ENCODE results near the gene SKA2. TPM values are rescaled to one million over a fixed set of nuclear protein-coding genes. Genes with fewer than 3 reads are reported as not detected.
A peak's percentile ranks its signal among the peaks of the same experiment; 100 is the strongest.
"Not testable (repeated sequence)": the region's sequence is repeated elsewhere in the genome, so short reads cannot be mapped to it uniquely, and the experiment has no call there.

The SKA2 gene
- polyA plus RNA-seq, 6 donors from 2014 or later, result 25.1 to 33.1 (median 29.4) TPM

GRCh38 chr17:59106463-59107305 lies 48.3 kb downstream of the SKA2 start, which contains the start of gene TRIM37:
Gene TRIM37 (minus strand): TSS chr17:59106880. CDS start chr17:59106461, 419 bp downstream.
- peak; percentile 93 to 94 for ATAC-seq (ENCODE audit: low read depth in 2 of 2)
- H3K4me1 Mint-ChIP-seq, result peaks cover 16 to 26% (median 19%) of the 10 kb centered on the region in 3 donors

GRCh38 chr17:59105852-59106462 lies 49.0 kb downstream of the SKA2 start:
- H3K4me3 Mint-ChIP-seq, result peak overlapping the region; percentile 88 to 97 (median 96)
- H3K27ac Mint-ChIP-seq, result peak overlapping the region; percentile 88 to 95 (median 92)
- no peaks in the 10 kb centered on the region for H3K36me3 Mint-ChIP-seq
- DNase-seq (no peak), ATAC-seq (ENCODE audit: low read depth in 2 of 2) (peak; percentile 48 to 51)
- H3K9me3 Mint-ChIP-seq, result no peaks in the 10 kb centered on the region
- H3K4me1 Mint-ChIP-seq, result peaks cover 16 to 26% (median 22%) of the 10 kb centered on the region in 3 donors
- H3K27me3 Mint-ChIP-seq, result no peaks in the 10 kb centered on the region

More at GRCh38 chr17:59106463-59107305, 48.3 kb downstream of the SKA2 start, which contains the start of gene TRIM37:
- peak; percentile 99 for DNase-seq
- peak within 1 kb of the TSS; percentile 88 to 97 (median 96) for H3K4me3 Mint-ChIP-seq
- H3K9me3 Mint-ChIP-seq, result no peaks in the 10 kb centered on the region
- no peaks in the 10 kb centered on the region for H3K27me3 Mint-ChIP-seq
- H3K36me3 Mint-ChIP-seq, result no peaks in the 10 kb centered on the region
- H3K27ac Mint-ChIP-seq, result peak within 1 kb of the TSS; percentile 88 to 95 (median 92)

GRCh38 chr17:59101178-59101577 lies 53.8 kb downstream of the SKA2 start:
- Mint-ChIP-seq H3K27me3 (no peaks in the 10 kb centered on the region), H3K27ac (peak overlapping the region in 1 of 6 donors; percentile 16), H3K9me3 (peaks cover 0 to 4% (median 0%) of the 10 kb centered on the region in 7 donors), H3K4me3 (no peak overlapping the region), H3K36me3 (peaks cover 11 to 14% of the 10 kb centered on the region in 2 donors), H3K4me1 (peaks cover 15 to 22% (median 18%) of the 10 kb centered on the region in 3 donors)
- DNase-seq, result no peak
- no peak for ATAC-seq (ENCODE audit: low read depth in 2 of 2)

GRCh38 chr17:59097876-59098275 lies 57.1 kb downstream of the SKA2 start:
- Mint-ChIP-seq H3K27me3 (no peaks in the 10 kb centered on the region), H3K9me3 (peaks cover 0 to 4% (median 0%) of the 10 kb centered on the region in 7 donors), H3K4me1 (peaks cover 11 to 24% (median 15%) of the 10 kb centered on the region in 3 donors), H3K4me3 (no peak overlapping the region), H3K27ac (no peak overlapping the region), H3K36me3 (peaks cover 14 to 15% of the 10 kb centered on the region in 2 donors)
- ATAC-seq (ENCODE audit: low read depth in 2 of 2) (no peak), DNase-seq (no peak)

- no peak overlapping the region for H3K4me3 Mint-ChIP-seq
- peaks cover 10% of the 10 kb centered on the region in 2 donors for H3K36me3 Mint-ChIP-seq
- H3K27me3 Mint-ChIP-seq, result no peaks in the 10 kb centered on the region
- H3K27ac Mint-ChIP-seq, result peak overlapping the region in 2 of 6 donors; percentile 20 to 49
- no peak for DNase-seq
- ATAC-seq (ENCODE audit: low read depth in 2 of 2), result no peak
- H3K9me3 Mint-ChIP-seq, result peaks cover 0 to 4% (median 0%) of the 10 kb centered on the region in 7 donors
- H3K4me1 Mint-ChIP-seq, result peaks cover 8 to 20% (median 15%) of the 10 kb centered on the region in 3 donors
Measured at GRCh38 chr17:59094861-59095530, 60.0 kb downstream of the SKA2 start.

GRCh38 chr17:59093702-59094231 lies 61.2 kb downstream of the SKA2 start:
- DNase-seq (no peak), ATAC-seq (ENCODE audit: low read depth in 2 of 2) (no peak)
- H3K4me1 Mint-ChIP-seq, result peaks cover 7 to 19% (median 15%) of the 10 kb centered on the region in 3 donors
- peaks cover 0 to 4% (median 0%) of the 10 kb centered on the region in 7 donors for H3K9me3 Mint-ChIP-seq
- no peak overlapping the region for H3K27ac Mint-ChIP-seq
- no peaks in the 10 kb centered on the region for H3K27me3 Mint-ChIP-seq
- no peak overlapping the region for H3K4me3 Mint-ChIP-seq
- H3K36me3 Mint-ChIP-seq, result peaks cover 7 to 9% of the 10 kb centered on the region in 2 donors

GRCh38 chr17:59093145-59093701 lies 61.8 kb downstream of the SKA2 start:
- Mint-ChIP-seq H3K27ac (peak overlapping the region in 1 of 6 donors; percentile 17), H3K4me1 (peaks cover 7 to 19% (median 15%) of the 10 kb centered on the region in 3 donors), H3K27me3 (no peaks in the 10 kb centered on the region), H3K36me3 (peaks cover 7 to 9% of the 10 kb centered on the region in 2 donors), H3K9me3 (peaks cover 0 to 4% (median 0%) of the 10 kb centered on the region in 7 donors), H3K4me3 (no peak overlapping the region)
- no peak for DNase-seq
- no peak for ATAC-seq (ENCODE audit: low read depth in 2 of 2)

- not testable (repeated sequence) for H3K4me3 Mint-ChIP-seq; H3K27ac Mint-ChIP-seq; H3K36me3 Mint-ChIP-seq; DNase-seq; H3K27me3 Mint-ChIP-seq; ATAC-seq (ENCODE audit: low read depth in 2 of 2); H3K9me3 Mint-ChIP-seq
- peaks cover 7 to 16% (median 12%) of the 10 kb centered on the region in 3 donors for H3K4me1 Mint-ChIP-seq
Measured at GRCh38 chr17:59090593-59090992, 64.4 kb downstream of the SKA2 start.

GRCh38 chr17:59084154-59084553 lies 70.8 kb downstream of the SKA2 start:
- Mint-ChIP-seq H3K27ac (no peak overlapping the region), H3K4me3 (no peak overlapping the region), H3K9me3 (no peaks in the 10 kb centered on the region), H3K4me1 (peaks cover 0 to 8% (median 0%) of the 10 kb centered on the region in 3 donors), H3K36me3 (peaks cover 24 to 31% of the 10 kb centered on the region in 2 donors), H3K27me3 (no peaks in the 10 kb centered on the region)
- DNase-seq (no peak), ATAC-seq (ENCODE audit: low read depth in 2 of 2) (no peak)

GRCh38 chr17:59074494-59074893 lies 80.5 kb downstream of the SKA2 start:
- Mint-ChIP-seq H3K4me3 (no peak overlapping the region), H3K36me3 (peaks cover 22 to 28% of the 10 kb centered on the region in 2 donors), H3K27ac (peak overlapping the region in 1 of 6 donors; percentile 56), H3K9me3 (no peaks in the 10 kb centered on the region), H3K4me1 (no peaks in the 10 kb centered on the region), H3K27me3 (no peaks in the 10 kb centered on the region)
- DNase-seq (no peak), ATAC-seq (ENCODE audit: low read depth in 2 of 2) (no peak)

- H3K4me3 Mint-ChIP-seq, result no peak overlapping the region
- no peaks in the 10 kb centered on the region for H3K27me3 Mint-ChIP-seq
- peaks cover 18 to 27% of the 10 kb centered on the region in 2 donors for H3K36me3 Mint-ChIP-seq
- no peak for DNase-seq
- ATAC-seq (ENCODE audit: low read depth in 2 of 2), result no peak
- no peak overlapping the region for H3K27ac Mint-ChIP-seq
- H3K4me1 Mint-ChIP-seq, result no peaks in the 10 kb centered on the region
- no peaks in the 10 kb centered on the region for H3K9me3 Mint-ChIP-seq
Measured at GRCh38 chr17:59073972-59074371, 81.0 kb downstream of the SKA2 start.

GRCh38 chr17:59069856-59070255 lies 85.1 kb downstream of the SKA2 start:
- Mint-ChIP-seq H3K4me1 (no peaks in the 10 kb centered on the region), H3K9me3 (no peaks in the 10 kb centered on the region), H3K27me3 (no peaks in the 10 kb centered on the region), H3K4me3 (no peak overlapping the region), H3K27ac (no peak overlapping the region), H3K36me3 (peaks cover 18 to 27% of the 10 kb centered on the region in 2 donors)
- no peak for ATAC-seq (ENCODE audit: low read depth in 2 of 2)
- DNase-seq, result no peak

- H3K27me3 Mint-ChIP-seq, result no peaks in the 10 kb centered on the region
- H3K36me3 Mint-ChIP-seq, result peaks cover 13 to 23% of the 10 kb centered on the region in 2 donors
Measured at GRCh38 chr17:59067756-59068155, 87.2 kb downstream of the SKA2 start.

More at GRCh38 chr17:59067756-59068155, 87.2 kb downstream of the SKA2 start:
- no peak overlapping the region for H3K4me3 Mint-ChIP-seq
- no peaks in the 10 kb centered on the region for H3K9me3 Mint-ChIP-seq
- no peak overlapping the region for H3K27ac Mint-ChIP-seq
- no peak for ATAC-seq (ENCODE audit: low read depth in 2 of 2)
- no peaks in the 10 kb centered on the region for H3K4me1 Mint-ChIP-seq
- DNase-seq, result no peak

Data from naive B cell (primary cell).